Measurements from ENCODE around the gene GRM4.

The GRM4 gene

GRCh38 chr6:34041385-34041784 is 104.5 kb downstream of the GRM4 start:
- Histone ChIP-seq H3K27ac (ENCODE audit: low read length) (no peak overlapping the region), H3K36me3 (ENCODE audit: insufficient read depth, low read depth, low read length) (no peaks in the 10 kb centered on the region), H3K4me1 (ENCODE audit: insufficient read depth, low read length) (peaks cover 2% of the 10 kb centered on the region; the same call in 1 of the 2 replicates), H3K4me3 (ENCODE audit: low read length) (no peak overlapping the region), H3K9me3 (ENCODE audit: insufficient read depth, low read depth, low read length) (no peaks in the 10 kb centered on the region), H3K9ac (ENCODE audit: low read depth, low read length) (no peak overlapping the region), H3K27me3 (ENCODE audit: insufficient read depth, low read length) (no peaks in the 10 kb centered on the region)

DNA sequence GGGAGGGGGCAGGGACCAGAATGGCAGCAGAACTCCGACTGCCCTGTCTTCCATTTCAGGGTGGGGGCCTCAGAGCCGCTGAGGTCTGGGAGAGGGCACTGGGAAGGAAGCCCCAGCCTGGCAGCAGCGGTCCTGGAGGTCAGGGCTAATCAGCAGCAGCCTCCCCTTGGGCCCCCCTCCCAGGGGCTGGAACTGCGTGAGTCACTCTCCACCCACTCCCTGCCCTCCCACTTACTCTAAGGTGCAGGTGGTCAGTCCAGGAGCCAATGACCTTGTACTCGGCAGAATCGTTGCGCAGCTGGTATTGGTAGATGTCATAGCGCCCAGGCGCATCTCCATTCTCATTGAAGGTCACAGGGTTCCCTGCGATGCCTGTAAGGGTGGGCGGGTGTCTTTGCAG is 105.9 kb downstream of the GRM4 start:
- no peaks in the 10 kb centered on the region for H3K9me3 ChIP-seq (ENCODE audit: insufficient read depth, low read depth, low read length)
- H3K27me3 ChIP-seq (ENCODE audit: insufficient read depth, low read length), result no peaks in the 10 kb centered on the region
- no peak overlapping the region for H3K4me3 ChIP-seq (ENCODE audit: low read length)
- H3K4me1 ChIP-seq (ENCODE audit: insufficient read depth, low read length), result peaks cover 2% of the 10 kb centered on the region; the same call in 1 of the 2 replicates
- no peaks in the 10 kb centered on the region for H3K36me3 ChIP-seq (ENCODE audit: insufficient read depth, low read depth, low read length)
- no peak overlapping the region for H3K27ac ChIP-seq (ENCODE audit: low read length)
- no peak overlapping the region for H3K9ac ChIP-seq (ENCODE audit: low read depth, low read length)

DNA sequence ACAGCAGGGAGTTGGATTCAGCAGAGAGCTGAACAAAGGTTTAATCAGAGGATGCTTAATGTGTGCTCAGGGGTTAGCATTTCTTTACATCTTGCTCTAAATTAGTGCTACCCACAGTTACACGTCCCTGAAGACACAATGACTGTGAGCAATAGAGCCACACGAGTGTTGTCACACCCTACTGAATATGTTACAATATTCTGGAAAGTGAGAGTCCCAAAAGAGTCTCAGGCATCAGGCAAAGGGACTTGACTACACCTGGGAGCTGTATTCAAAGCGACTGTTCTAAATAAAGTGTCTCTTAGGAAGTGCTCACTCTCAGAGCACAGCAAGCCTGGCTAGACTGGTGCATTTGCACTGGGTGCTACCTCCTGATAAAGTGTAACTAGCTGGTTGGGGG is 108.7 kb downstream of the GRM4 start:
- H3K27ac ChIP-seq (ENCODE audit: low read length), result no peak overlapping the region
- H3K27me3 ChIP-seq (ENCODE audit: insufficient read depth, low read length), result no peaks in the 10 kb centered on the region
- peaks cover 1% of the 10 kb centered on the region; the same call in 1 of the 2 replicates for H3K4me1 ChIP-seq (ENCODE audit: insufficient read depth, low read length)
- H3K4me3 ChIP-seq (ENCODE audit: low read length), result no peak overlapping the region
- H3K36me3 ChIP-seq (ENCODE audit: insufficient read depth, low read depth, low read length), result no peaks in the 10 kb centered on the region
- no peak overlapping the region for H3K9ac ChIP-seq (ENCODE audit: low read depth, low read length)
- H3K9me3 ChIP-seq (ENCODE audit: insufficient read depth, low read depth, low read length), result no peaks in the 10 kb centered on the region

DNA sequence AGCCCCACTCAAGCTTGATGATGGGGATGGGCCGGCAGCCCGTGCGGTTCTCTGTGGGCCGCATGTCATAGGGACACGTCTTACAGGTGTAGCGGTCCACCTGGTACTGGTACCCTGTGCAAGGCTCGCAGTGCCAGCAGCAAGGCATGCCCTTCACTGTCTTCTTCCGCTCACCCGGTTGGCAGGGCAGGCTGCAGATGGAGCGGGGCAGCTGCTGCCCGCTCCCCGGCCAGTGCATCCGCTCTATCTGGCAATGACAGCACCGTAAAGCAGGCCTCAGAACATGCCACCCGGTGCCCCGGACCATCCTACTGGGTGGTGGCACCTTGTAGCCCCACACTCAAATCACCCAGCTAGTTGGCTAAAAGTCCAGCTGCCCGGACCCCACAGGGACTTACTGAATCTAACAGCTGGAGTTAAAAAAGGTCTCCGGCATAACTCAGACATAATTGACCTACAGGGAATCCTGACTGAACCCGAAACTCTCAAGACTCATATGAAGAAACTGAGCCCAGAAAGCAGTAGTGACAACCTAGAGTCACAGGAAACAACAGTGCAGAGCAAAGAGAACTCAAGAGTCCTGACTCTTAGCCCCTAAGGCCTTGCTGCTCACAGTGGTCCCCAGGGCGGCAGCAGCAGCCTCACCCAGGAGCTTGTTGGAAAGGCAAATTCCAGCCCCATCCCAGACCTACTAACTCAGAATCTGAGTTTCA is 109.4 kb downstream of the GRM4 start:
- Histone ChIP-seq H3K27me3 (ENCODE audit: insufficient read depth, low read length) (no peaks in the 10 kb centered on the region), H3K9ac (ENCODE audit: low read depth, low read length) (no peak overlapping the region)

DNA sequence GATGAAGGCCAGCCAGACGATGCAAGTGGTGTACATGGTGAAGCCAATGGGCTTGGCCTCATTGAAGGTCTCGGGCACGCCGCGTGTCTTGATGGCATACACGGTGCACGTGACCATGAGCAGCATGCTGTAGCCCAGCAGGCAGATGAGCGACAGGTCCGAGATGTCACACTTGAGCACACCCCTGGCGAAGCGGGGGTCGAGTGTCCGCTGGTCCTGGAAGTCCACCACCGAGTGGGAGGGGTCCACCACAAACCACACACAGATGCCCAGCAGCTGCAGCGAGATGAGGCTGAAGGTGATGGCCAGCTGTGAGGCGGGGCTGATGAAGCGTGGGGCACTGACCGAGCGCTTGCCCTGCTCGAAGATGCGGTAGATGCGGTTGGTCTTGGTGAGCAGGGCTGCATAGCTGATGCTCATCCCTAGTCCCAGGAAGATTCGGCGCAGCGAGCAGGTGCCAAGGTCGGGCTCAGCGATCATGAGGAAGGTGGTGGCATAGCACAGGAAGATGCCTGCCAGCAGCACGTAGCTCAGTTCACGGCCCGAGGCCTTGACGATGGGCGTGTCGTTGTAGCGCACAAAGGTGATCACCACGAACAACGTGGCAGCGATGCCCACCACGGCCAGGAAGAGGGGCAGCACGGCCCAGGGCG is 110.1 kb downstream of the GRM4 start:
- Histone ChIP-seq H3K4me3 (ENCODE audit: low read length) (no peak overlapping the region), H3K9ac (ENCODE audit: low read depth, low read length) (no peak overlapping the region), H3K27me3 (ENCODE audit: insufficient read depth, low read length) (no peaks in the 10 kb centered on the region), H3K4me1 (ENCODE audit: insufficient read depth, low read length) (no peaks in the 10 kb centered on the region), H3K9me3 (ENCODE audit: insufficient read depth, low read depth, low read length) (no peaks in the 10 kb centered on the region), H3K27ac (ENCODE audit: low read length) (no peak overlapping the region), H3K36me3 (ENCODE audit: insufficient read depth, low read depth, low read length) (no peaks in the 10 kb centered on the region)

More for the DNA sequence above, 109.4 kb downstream of the GRM4 start:
- Histone ChIP-seq H3K36me3 (ENCODE audit: insufficient read depth, low read depth, low read length) (no peaks in the 10 kb centered on the region), H3K4me3 (ENCODE audit: low read length) (no peak overlapping the region), H3K4me1 (ENCODE audit: insufficient read depth, low read length) (no peaks in the 10 kb centered on the region), H3K9me3 (ENCODE audit: insufficient read depth, low read depth, low read length) (no peaks in the 10 kb centered on the region), H3K27ac (ENCODE audit: low read length) (no peak overlapping the region)

GRCh38 chr6:34035161-34035560 is 110.7 kb downstream of the GRM4 start:
- H3K9ac ChIP-seq (ENCODE audit: low read depth, low read length), result no peak overlapping the region
- H3K36me3 ChIP-seq (ENCODE audit: insufficient read depth, low read depth, low read length), result no peaks in the 10 kb centered on the region
- no peaks in the 10 kb centered on the region for H3K27me3 ChIP-seq (ENCODE audit: insufficient read depth, low read length)
- no peak overlapping the region for H3K4me3 ChIP-seq (ENCODE audit: low read length)
- no peaks in the 10 kb centered on the region for H3K4me1 ChIP-seq (ENCODE audit: insufficient read depth, low read length)
- no peaks in the 10 kb centered on the region for H3K9me3 ChIP-seq (ENCODE audit: insufficient read depth, low read depth, low read length)
- H3K27ac ChIP-seq (ENCODE audit: low read length), result no peak overlapping the region

DNA sequence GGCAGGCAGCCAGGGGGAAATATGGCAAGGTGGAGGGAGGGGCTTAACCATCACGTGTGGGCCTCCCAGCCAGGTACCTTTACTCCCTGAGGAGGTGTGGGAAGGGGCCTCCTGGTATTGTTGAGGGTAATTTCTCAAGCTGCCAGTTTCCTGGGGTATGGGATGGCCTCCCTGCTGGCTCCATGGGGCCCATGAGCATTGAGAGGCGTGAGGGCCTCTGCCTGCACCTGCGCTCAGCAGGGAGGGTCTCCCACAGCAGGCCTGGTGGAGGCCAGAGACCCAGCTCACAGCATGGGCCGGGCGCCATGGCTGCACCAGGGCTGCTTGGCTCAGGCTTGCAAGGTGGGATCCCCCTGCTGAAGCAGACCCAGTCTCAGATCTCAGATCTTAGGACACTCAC is 113.0 kb downstream of the GRM4 start:
- no peak overlapping the region for H3K4me3 ChIP-seq (ENCODE audit: low read length)
- no peak overlapping the region for H3K9ac ChIP-seq (ENCODE audit: low read depth, low read length)
- no peaks in the 10 kb centered on the region for H3K27me3 ChIP-seq (ENCODE audit: insufficient read depth, low read length)
- no peaks in the 10 kb centered on the region for H3K4me1 ChIP-seq (ENCODE audit: insufficient read depth, low read length)
- no peak overlapping the region for H3K27ac ChIP-seq (ENCODE audit: low read length)
- no peaks in the 10 kb centered on the region for H3K9me3 ChIP-seq (ENCODE audit: insufficient read depth, low read depth, low read length)
- H3K36me3 ChIP-seq (ENCODE audit: insufficient read depth, low read depth, low read length), result no peaks in the 10 kb centered on the region

DNA sequence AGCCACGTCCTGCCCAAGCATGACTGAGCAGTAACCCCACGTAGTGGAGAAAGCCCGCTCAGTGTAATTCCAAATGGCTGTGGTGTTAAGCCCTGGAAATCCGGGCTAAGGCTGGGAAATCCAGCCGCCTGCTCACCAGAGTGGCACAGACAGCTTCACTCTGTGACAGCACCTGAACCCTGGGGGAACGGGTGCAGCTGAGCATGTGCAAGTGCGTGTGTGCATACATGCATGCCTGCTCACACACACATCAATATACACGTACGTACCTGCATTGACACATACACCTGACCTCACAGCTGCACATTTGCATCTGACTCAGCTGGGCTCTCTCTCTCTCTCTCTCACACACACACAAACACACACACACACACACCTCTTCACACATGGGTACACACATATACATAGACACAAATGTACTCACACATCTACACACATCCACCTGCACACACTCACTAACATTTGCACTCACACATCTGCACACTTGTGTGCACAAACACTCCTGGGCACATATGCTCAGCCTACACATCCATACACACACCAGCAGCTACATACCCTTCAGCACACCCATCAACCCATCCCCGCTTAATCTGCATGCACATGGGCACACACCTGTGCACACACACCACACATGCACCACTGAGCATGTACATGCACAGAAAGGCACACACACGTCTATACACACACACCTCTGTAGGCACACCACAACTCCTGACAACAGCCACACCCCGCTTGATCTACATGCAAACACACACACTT is 114.1 kb downstream of the GRM4 start:
- Histone ChIP-seq H3K4me3 (ENCODE audit: low read length) (no peak overlapping the region), H3K4me1 (ENCODE audit: insufficient read depth, low read length) (no peaks in the 10 kb centered on the region), H3K9me3 (ENCODE audit: insufficient read depth, low read depth, low read length) (no peaks in the 10 kb centered on the region), H3K27me3 (ENCODE audit: insufficient read depth, low read length) (no peaks in the 10 kb centered on the region), H3K36me3 (ENCODE audit: insufficient read depth, low read depth, low read length) (no peaks in the 10 kb centered on the region), H3K27ac (ENCODE audit: low read length) (no peak overlapping the region), H3K9ac (ENCODE audit: low read depth, low read length) (no peak overlapping the region)

DNA sequence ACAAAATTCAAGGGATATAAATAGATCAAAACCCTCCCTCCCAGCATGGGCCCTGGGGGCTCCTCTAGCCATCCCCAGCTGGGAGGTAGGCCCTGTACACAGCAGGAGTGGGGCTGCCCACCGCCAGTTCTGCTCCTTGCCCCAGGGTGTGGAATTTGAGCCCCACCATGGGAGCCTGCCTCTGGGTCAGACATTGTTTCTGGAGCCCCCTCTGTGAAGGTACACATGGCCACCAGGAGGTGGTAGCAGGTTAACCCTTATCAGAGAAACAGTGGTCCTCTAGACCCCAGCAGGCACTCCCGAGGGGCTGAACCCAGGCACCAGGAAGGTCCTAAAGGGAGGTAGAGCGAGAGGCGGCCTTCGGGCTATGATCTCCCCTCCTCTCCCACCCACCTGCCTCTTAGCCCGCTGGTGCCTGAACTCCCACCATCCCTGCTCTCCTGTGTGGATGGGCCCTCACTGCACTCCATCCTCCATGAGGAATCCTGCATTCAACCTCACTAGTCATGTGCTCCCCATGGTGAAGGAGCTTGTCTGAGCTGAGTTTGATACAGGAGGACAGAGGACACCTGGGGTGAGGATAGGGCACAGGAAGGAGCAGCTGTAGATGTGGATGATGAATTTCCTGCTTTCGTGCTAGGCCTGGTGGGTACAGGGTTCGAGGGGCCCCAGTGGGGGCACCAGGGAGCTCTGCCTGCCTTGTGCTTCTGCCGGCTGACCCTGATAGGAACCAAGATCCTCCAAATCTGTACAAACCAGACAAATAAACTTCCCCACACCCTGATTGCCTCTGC is 114.9 kb downstream of the GRM4 start:
- no peak overlapping the region for H3K9ac ChIP-seq (ENCODE audit: low read depth, low read length)
- H3K4me1 ChIP-seq (ENCODE audit: insufficient read depth, low read length), result no peaks in the 10 kb centered on the region
- H3K27ac ChIP-seq (ENCODE audit: low read length), result no peak overlapping the region
- no peaks in the 10 kb centered on the region for H3K36me3 ChIP-seq (ENCODE audit: insufficient read depth, low read depth, low read length)
- H3K9me3 ChIP-seq (ENCODE audit: insufficient read depth, low read depth, low read length), result no peaks in the 10 kb centered on the region
- H3K4me3 ChIP-seq (ENCODE audit: low read length), result no peak overlapping the region
- no peaks in the 10 kb centered on the region for H3K27me3 ChIP-seq (ENCODE audit: insufficient read depth, low read length)

GRCh38 chr6:34029489-34030280 is 116.2 kb downstream of the GRM4 start:
- no peak overlapping the region for H3K4me3 ChIP-seq (ENCODE audit: low read length)
- H3K9me3 ChIP-seq (ENCODE audit: insufficient read depth, low read depth, low read length), result no peaks in the 10 kb centered on the region
- H3K9ac ChIP-seq (ENCODE audit: low read depth, low read length), result no peak overlapping the region
- H3K27ac ChIP-seq (ENCODE audit: low read length), result no peak overlapping the region
- H3K36me3 ChIP-seq (ENCODE audit: insufficient read depth, low read depth, low read length), result no peaks in the 10 kb centered on the region
- H3K27me3 ChIP-seq (ENCODE audit: insufficient read depth, low read length), result no peaks in the 10 kb centered on the region
- no peaks in the 10 kb centered on the region for H3K4me1 ChIP-seq (ENCODE audit: insufficient read depth, low read length)

Data from iPS-20b (cell line).